ENCODE measurements around the gene ARL5A. TPM values are rescaled to one million over a fixed set of nuclear protein-coding genes. Genes with fewer than 3 reads are reported as not detected.

Gene ARL5A
- total RNA-seq, 6 donors from 2014 or later, result 52.4 to 76.8 (median 54.9) TPM

- no peaks in the 10 kb centered on the region for H3K27me3 ChIP-seq
- TF ChIP-seq POLR2AphosphoS5 (IDR thresholded peaks at IDR 0.05) (no peak), POLR2A (IDR thresholded peaks at IDR 0.05) (no peak)
- no peaks in the 10 kb centered on the region for H3K36me3 ChIP-seq
- 81 to 93% methylated on average over 1 of the region's 1 CpG for WGBS, 2 donors
- no peak for DNase-seq
- H3K4me1 ChIP-seq, result no peaks in the 10 kb centered on the region
- ATAC-seq (ENCODE audit: low FRiP score in 2 of 2), result no peak
- H3K9me3 ChIP-seq, result no peaks in the 10 kb centered on the region
- H3K4me3 ChIP-seq, result no peak overlapping the region
- H3K27ac ChIP-seq, result no peak overlapping the region
Measured at GRCh38 chr2:151754253-151754897, 73.8 kb downstream of the ARL5A start.

GRCh38 chr2:151753540-151753939 lies 74.7 kb downstream of the ARL5A start:
- H3K4me1 ChIP-seq, result no peaks in the 10 kb centered on the region
- no peaks in the 10 kb centered on the region for H3K27me3 ChIP-seq
- ATAC-seq (ENCODE audit: low FRiP score in 2 of 2), result no peak
- no peaks in the 10 kb centered on the region for H3K9me3 ChIP-seq
- no peak for DNase-seq
- H3K4me3 ChIP-seq, result no peak overlapping the region
- H3K36me3 ChIP-seq, result no peaks in the 10 kb centered on the region
- no peak for TF ChIP-seq CTCF (IDR thresholded peaks at IDR 0.05)
- TF ChIP-seq POLR2AphosphoS5 (IDR thresholded peaks at IDR 0.05), result no peak
- no peak for TF ChIP-seq EP300 (IDR thresholded peaks at IDR 0.05)
- TF ChIP-seq POLR2A (IDR thresholded peaks at IDR 0.05), result no peak
- H3K27ac ChIP-seq, result no peak overlapping the region

Other genes with a start within 250 kb of the ARL5A start
- gene NEB, start 93.9 kb downstream of the ARL5A start, total RNA-seq, result 1 to 10 TPM in 4 of 6 donors, under 1 TPM in 2; 0.31 to 6.3 (median 2.0) TPM

All from upper lobe of left lung (tissue), 6 donors.